ENCODE data around the gene GFI1B.

- no peak for TF ChIP-seq YY1 (IDR thresholded peaks at IDR 0.05; ENCODE audit: insufficient read depth, insufficient read length)
- no peak for TF ChIP-seq ZNF274 (IDR thresholded peaks at IDR 0.05; ENCODE audit: low read depth, low read length)
These were observed 5.9 kb downstream of the GFI1B start for GRCh38 chr9:132984202-132985070.

Measured in NT2/D1 (cell line).